Lower leg skin (tissue), 3 donors: ENCODE measurements around the gene LILRB5.
"Not testable (repeated sequence)": the region's sequence is repeated elsewhere in the genome, so short reads cannot be mapped to it uniquely, and the experiment has no call there.

Source experiments
- CTCF ChIP-seq, 3 donors: fragments of 450-650 bp; IDR thresholded peaks; one replicate each; pipeline ENCODE4 v1.5.1; 2016; ENCODE audit warnings: antibody characterized with exemption in 3 of 3, mild to moderate bottlenecking in 3 of 3, moderate library complexity in 2 of 3
- POLR2A ChIP-seq, 2 donors: fragments of 450-650 bp; IDR thresholded peaks; one replicate each; pipeline ENCODE4 v1.6.1; 2016 to 2017; ENCODE audit warnings: antibody characterized with exemption in 2 of 2, mild to moderate bottlenecking in 1 of 2, moderate library complexity in 1 of 2

- not testable (repeated sequence) for TF ChIP-seq POLR2A, CTCF (IDR thresholded peaks at IDR 0.05)
These were observed 33.7 kb downstream of the LILRB5 start for GRCh38 chr19:54223277-54223936.
